ENCODE measurements around the gene TOE1.
A peak's percentile ranks its signal among the peaks of the same experiment; 100 is the strongest.
"Not testable (repeated sequence)": the region's sequence is repeated elsewhere in the genome, so short reads cannot be mapped to it uniquely, and the experiment has no call there.

TOE1 gene

DNA sequence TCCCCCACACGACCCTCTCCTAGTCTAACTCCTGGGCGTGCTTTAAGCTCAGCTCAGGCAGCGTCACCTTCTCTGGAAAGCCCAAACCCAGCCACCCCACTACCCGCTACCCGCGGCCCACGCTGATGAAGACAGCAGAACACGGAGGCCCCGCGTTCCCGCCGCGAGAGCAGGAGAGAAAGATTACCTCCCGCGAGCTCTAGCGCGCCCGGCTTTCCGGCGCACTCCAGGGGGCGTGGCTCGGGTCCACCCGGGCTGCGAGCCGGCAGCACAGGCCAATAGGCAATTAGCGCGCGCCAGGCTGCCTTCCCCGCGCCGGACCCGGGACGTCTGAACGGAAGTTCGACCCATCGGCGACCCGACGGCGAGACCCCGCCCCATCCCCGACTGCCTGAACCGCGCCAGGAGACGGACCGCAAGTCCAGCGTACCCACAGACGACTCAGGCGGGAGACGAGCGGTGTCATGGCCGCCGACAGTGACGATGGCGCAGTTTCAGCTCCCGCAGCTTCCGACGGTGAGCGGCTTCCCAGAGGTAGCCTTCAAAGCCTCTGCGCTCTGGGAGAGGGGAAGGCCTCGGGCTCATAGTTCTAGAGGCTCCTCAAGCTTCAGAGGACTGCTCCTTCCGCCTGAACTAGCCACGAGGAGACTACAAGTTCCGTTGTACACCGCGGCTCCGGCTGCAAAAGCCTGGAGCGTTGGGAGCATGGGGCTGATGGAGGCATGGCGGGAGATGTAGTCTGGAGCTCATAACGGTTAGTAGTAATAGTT is at the start of gene TOE1, which contains the start of gene MUTYH:
Gene TOE1, plus strand, starts transcription at position 382 of the 770 bp plus-strand sequence. Its CDS starts 83 bp downstream, at position 465.
Gene MUTYH, minus strand, starts transcription at position 652 of the 770 bp plus-strand sequence. CDS start 5,935 bp downstream, outside the sequence.
- peak within 1 kb of the TSS; percentile 94 for H3K27ac ChIP-seq
- no peak; the same call in 1 of the 2 replicates for TF ChIP-seq ZFX (IDR thresholded peaks at IDR 0.05)
- TF ChIP-seq, protein P1, sequence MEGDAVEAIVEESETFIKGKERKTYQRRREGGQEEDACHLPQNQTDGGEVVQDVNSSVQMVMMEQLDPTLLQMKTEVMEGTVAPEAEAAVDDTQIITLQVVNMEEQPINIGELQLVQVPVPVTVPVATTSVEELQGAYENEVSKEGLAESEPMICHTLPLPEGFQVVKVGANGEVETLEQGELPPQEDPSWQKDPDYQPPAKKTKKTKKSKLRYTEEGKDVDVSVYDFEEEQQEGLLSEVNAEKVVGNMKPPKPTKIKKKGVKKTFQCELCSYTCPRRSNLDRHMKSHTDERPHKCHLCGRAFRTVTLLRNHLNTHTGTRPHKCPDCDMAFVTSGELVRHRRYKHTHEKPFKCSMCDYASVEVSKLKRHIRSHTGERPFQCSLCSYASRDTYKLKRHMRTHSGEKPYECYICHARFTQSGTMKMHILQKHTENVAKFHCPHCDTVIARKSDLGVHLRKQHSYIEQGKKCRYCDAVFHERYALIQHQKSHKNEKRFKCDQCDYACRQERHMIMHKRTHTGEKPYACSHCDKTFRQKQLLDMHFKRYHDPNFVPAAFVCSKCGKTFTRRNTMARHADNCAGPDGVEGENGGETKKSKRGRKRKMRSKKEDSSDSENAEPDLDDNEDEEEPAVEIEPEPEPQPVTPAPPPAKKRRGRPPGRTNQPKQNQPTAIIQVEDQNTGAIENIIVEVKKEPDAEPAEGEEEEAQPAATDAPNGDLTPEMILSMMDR (conservative IDR thresholded peaks at IDR 0.05) = no peak

DNA sequence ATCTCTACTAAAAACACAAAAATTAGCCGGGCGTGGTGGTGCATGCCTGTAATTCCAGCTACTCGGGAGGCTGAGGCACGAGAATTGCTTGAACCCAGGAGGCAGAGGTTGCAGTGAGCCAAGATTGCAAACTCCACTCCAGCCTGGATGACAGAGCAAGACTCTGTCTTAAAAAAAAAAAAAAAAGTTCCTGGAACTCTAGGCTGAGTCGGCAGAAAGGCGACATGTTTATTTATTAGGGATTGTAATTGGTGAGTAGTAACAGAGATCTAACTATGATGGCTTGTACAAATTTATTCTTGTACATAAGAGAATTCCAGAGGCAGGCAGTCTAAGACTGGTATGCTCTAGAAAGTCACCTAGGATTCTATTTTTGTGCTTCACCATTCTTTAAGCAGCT is 49.0 kb upstream of the TOE1 start:
- not testable (repeated sequence) for H3K27ac ChIP-seq

- TF ChIP-seq ZFX (IDR thresholded peaks at IDR 0.05) = no peak
- TF ChIP-seq, protein P1 (conservative IDR thresholded peaks at IDR 0.05) = no peak
- H3K27ac ChIP-seq = no peak overlapping the region
These were observed 48.3 kb upstream of the TOE1 start for GRCh38 chr1:45291716-45292115.

DNA sequence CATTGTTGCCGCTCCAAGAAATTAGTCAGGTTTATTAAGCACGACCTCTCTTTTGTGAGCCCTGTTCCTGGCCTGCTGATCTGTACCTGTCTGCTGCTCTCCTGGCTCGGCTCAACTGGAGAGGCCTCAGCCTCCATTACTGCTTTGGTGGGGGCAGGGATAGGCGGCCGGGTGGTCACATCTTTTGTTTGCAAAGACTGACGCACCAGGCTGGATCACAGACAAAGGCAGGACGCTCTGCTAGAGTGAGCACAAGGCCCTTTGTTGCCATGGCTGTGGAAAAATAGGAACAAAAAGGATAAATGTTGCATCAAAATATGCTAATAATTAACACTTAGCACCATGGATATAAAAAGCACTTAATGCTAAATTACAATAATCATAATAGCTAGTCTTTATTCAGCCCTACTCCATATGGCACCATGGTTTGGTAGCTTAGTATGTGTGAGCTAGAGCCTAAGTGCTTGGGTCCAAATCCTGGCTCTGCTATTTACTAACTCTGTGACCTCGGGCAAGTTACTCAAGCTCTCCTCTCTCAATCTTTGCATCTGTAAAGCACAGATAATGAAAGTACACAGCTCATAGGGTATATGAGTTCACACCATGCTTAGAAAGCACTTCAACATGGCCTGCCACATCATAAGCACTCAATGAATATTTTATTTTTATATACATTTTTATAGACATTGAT is 42.2 kb upstream of the TOE1 start:
- H3K27ac ChIP-seq = no peak overlapping the region

GRCh38 chr1:45299296-45299695 is 40.7 kb upstream of the TOE1 start:
- H3K27ac ChIP-seq = no peak overlapping the region
- TF ChIP-seq, protein P1 (conservative IDR thresholded peaks at IDR 0.05) = no peak
- no peak for TF ChIP-seq ZFX (IDR thresholded peaks at IDR 0.05)

More for the DNA sequence above, 42.2 kb upstream of the TOE1 start:
- TF ChIP-seq, protein P1 (conservative IDR thresholded peaks at IDR 0.05) = no peak
- no peak for TF ChIP-seq ZFX (IDR thresholded peaks at IDR 0.05)

GRCh38 chr1:45299981-45300668 is 39.8 kb upstream of the TOE1 start:
- no peak overlapping the region for H3K27ac ChIP-seq
- TF ChIP-seq, protein P1 (conservative IDR thresholded peaks at IDR 0.05) = peak; percentile 88
- TF ChIP-seq ZFX (IDR thresholded peaks at IDR 0.05) = no peak

DNA sequence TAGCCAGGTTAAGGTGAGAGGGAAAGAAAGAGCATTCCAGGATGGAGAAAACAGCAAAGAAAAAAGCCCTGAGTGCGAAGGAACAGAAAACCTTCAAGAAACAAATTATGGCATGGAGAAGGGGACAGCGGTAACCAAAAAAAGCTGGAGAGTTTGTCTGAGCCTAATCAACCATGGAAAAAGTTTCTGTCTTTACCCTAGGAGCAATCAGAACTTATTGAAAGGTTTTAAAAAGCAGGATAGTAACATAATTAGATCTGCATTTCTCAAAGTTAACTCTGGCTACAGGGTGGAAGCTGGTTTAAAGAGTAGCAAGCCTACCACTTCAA is 39.3 kb upstream of the TOE1 start:
- TF ChIP-seq ZFX (IDR thresholded peaks at IDR 0.05) = no peak
- TF ChIP-seq, protein P1 (conservative IDR thresholded peaks at IDR 0.05) = peak; percentile 64; the same call in 1 of the 2 replicates
- H3K27ac ChIP-seq = no peak overlapping the region

Measured in C4-2B (cell line).